H1 (cell line): ENCODE data around the gene SLC12A6. TPM values are rescaled to one million over a fixed set of nuclear protein-coding genes. Genes with fewer than 3 reads are reported as not detected.

Source experiments
- CTCF ChIA-PET: fragments of 300-600 bp; sonication (Branson Sonifier 250); formaldehyde crosslinking; loops from one replicate; lab custom pipeline; 2021; ENCODE audit not compliant: partially characterized antibody; lab: Charles Lee
- POLR2A ChIA-PET: fragments of 300-600 bp; sonication (Branson Sonifier 250); formaldehyde crosslinking; loops from one replicate; lab custom pipeline; 2021; ENCODE audit warnings: inconsistent platforms; ENCODE audit not compliant: partially characterized antibody; lab: Charles Lee
- DNase-seq, 2 experiments: peaks; one replicate each; pipeline versions ENCODE4 v3.0.0 to v3.0.0-alpha.2; 2010 to 2022; ENCODE audit warnings: low spot score in 2 of 2, low read depth in 1 of 2, mixed read lengths in 1 of 2
- FAIRE-seq: peaks from 2 replicates; lab custom pipeline; 2011; peaks lifted over from hg19 to GRCh38; lab: Jason Lieb, UNC
- H2AFZ ChIP-seq: 2 replicates; pipeline ENCODE4 v1.8.1; 2012; ENCODE audit warnings: low read length, inconsistent platforms
- H2AK5ac ChIP-seq: 2 replicates; pipeline ENCODE4 v1.6.1; 2013; ENCODE audit warnings: low read depth, low read length
- H2BK120ac ChIP-seq: replicated peaks from 2 replicates; pipeline ENCODE3; 2013; ENCODE audit warnings: low read depth, low read length, inconsistent platforms
- H2BK12ac ChIP-seq: 2 replicates; pipeline ENCODE4 v1.6.1; 2013; ENCODE audit warnings: low read depth, low read length
- H2BK15ac ChIP-seq: 2 replicates; pipeline ENCODE4 v1.6.1; 2013; ENCODE audit warnings: low read length
- H2BK20ac ChIP-seq: 2 replicates; pipeline ENCODE4 v1.6.1; 2013; ENCODE audit warnings: low read length
- H2BK5ac ChIP-seq: 2 replicates; pipeline ENCODE4 v1.6.1; 2013; ENCODE audit warnings: low read depth, low read length
- H3K14ac ChIP-seq: 2 replicates; pipeline ENCODE4 v1.6.1; 2013; ENCODE audit warnings: inconsistent platforms; ENCODE audit not compliant: insufficient read length
- H3K18ac ChIP-seq: 2 replicates; pipeline ENCODE4 v1.6.1; 2013; ENCODE audit warnings: low read length; ENCODE audit errors: extremely low read depth
- H3K23ac ChIP-seq: 2 replicates; pipeline ENCODE4 v1.6.1; 2013; ENCODE audit warnings: inconsistent platforms; ENCODE audit not compliant: insufficient read length
- H3K23me2 ChIP-seq: 2 replicates; pipeline ENCODE4 v1.6.1; 2013; ENCODE audit warnings: low read depth, low read length
- H3K27ac ChIP-seq: 2 replicates; pipeline ENCODE4 v1.6.1; 2011; ENCODE audit warnings: low read depth, low read length, inconsistent platforms
- H3K27me3 ChIP-seq, 4 experiments: replicated peaks in 1 of 4; 1 replicate in 1 of 4; 2 replicates in 3 of 4; pipeline versions ENCODE4 v1.6.1 to v1.8.1; 2011 to 2013; ENCODE audit warnings: low read length in 3 of 4, mild to moderate bottlenecking in 3 of 4, inconsistent platforms in 2 of 4, mixed read lengths in 2 of 4, moderate library complexity in 1 of 4; ENCODE audit not compliant: control insufficient read depth in 3 of 4, insufficient read depth in 3 of 4; ENCODE audit errors: extremely low read depth in 1 of 4
- H3K36me3 ChIP-seq, 4 experiments: 2 replicates each; pipeline versions ENCODE4 v1.6.1 to v1.8.1; 2011 to 2013; ENCODE audit warnings: mild to moderate bottlenecking in 4 of 4, low read length in 3 of 4, moderate library complexity in 2 of 4, control low read depth in 1 of 4, inconsistent platforms in 1 of 4; ENCODE audit not compliant: insufficient read depth in 4 of 4, control insufficient read depth in 2 of 4
- H3K4ac ChIP-seq: replicated peaks from 2 replicates; pipeline ENCODE3; 2013; ENCODE audit warnings: low read length, low read depth, mixed read lengths, inconsistent platforms; ENCODE audit not compliant: insufficient read length
- H3K4me1 ChIP-seq, 4 experiments: replicated peaks in 1 of 4; 1 replicate in 1 of 4; 2 replicates in 3 of 4; pipeline versions ENCODE4 v1.6.1 to v1.8.1; 2011 to 2013; ENCODE audit warnings: low read length in 3 of 4, inconsistent platforms in 2 of 4, mixed read lengths in 1 of 4; ENCODE audit not compliant: insufficient read depth in 4 of 4, control insufficient read depth in 3 of 4
- H3K4me2 ChIP-seq, 2 experiments: 2 replicates each; pipeline versions ENCODE4 v1.6.1 to v1.8.1; 2011 to 2013; ENCODE audit warnings: low read depth in 2 of 2, low read length in 2 of 2, control low read depth in 1 of 2, inconsistent platforms in 1 of 2, mild to moderate bottlenecking in 1 of 2; ENCODE audit not compliant: insufficient read depth in 1 of 2
- H3K4me3 ChIP-seq, 4 experiments: fragments of 200-600, 300-600 bp in 1 of 4; sonication (generic), shearing (Covaris generic), sonication (Bioruptor Twin) in 1 of 4; 2 replicates each; pipeline versions ENCODE4 v1.5.1 to v1.8.1; 2011 to 2016; ENCODE audit warnings: low read length in 4 of 4, low read depth in 3 of 4, control low read depth in 2 of 4, inconsistent platforms in 2 of 4, mild to moderate bottlenecking in 2 of 4, mixed read lengths in 1 of 4, moderate library complexity in 1 of 4; ENCODE audit not compliant: insufficient read depth in 2 of 4; ENCODE audit errors: extremely low read depth in 1 of 4
- H3K56ac ChIP-seq: replicated peaks from 2 replicates; pipeline ENCODE3; 2013; ENCODE audit warnings: low read depth, mild to moderate bottlenecking, mixed read lengths, low read length, inconsistent platforms; ENCODE audit not compliant: insufficient read length
- H3K79me1 ChIP-seq: 2 replicates; pipeline ENCODE4 v1.6.1; 2013; ENCODE audit warnings: low read depth, low read length, control low read depth
- H3K79me2 ChIP-seq, 2 experiments: 2 replicates each; pipeline versions ENCODE4 v1.6.1 to v1.8.1; 2012 to 2013; ENCODE audit warnings: low read length in 2 of 2, mild to moderate bottlenecking in 2 of 2, inconsistent platforms in 1 of 2; ENCODE audit not compliant: insufficient read depth in 2 of 2, control insufficient read depth in 1 of 2
- H3K9ac ChIP-seq, 4 experiments: replicated peaks in 1 of 4; 1 replicate in 1 of 4; 2 replicates in 3 of 4; pipeline versions ENCODE4 v1.6.1 to v1.8.1; 2011 to 2013; ENCODE audit warnings: low read depth in 3 of 4, low read length in 3 of 4, control low read depth in 2 of 4, mild to moderate bottlenecking in 2 of 4, moderate library complexity in 2 of 4, inconsistent platforms in 1 of 4; ENCODE audit errors: extremely low read depth in 1 of 4
- H3K9me3 ChIP-seq, 2 experiments: 2 replicates each; pipeline versions ENCODE4 v1.6.1 to v1.8.1; 2012 to 2013; ENCODE audit warnings: mild to moderate bottlenecking in 2 of 2, moderate library complexity in 2 of 2, control low read depth in 1 of 2, inconsistent platforms in 1 of 2, low read depth in 1 of 2, low read length in 1 of 2, mixed read lengths in 1 of 2; ENCODE audit not compliant: insufficient read depth in 2 of 2
- H4K20me1 ChIP-seq, 2 experiments: replicated peaks in 1 of 2; 2 replicates each; pipeline versions ENCODE3 to v1.8.1; 2011 to 2013; ENCODE audit warnings: inconsistent platforms in 2 of 2, low read length in 2 of 2, mild to moderate bottlenecking in 1 of 2; ENCODE audit not compliant: insufficient read depth in 2 of 2, control insufficient read depth in 1 of 2
- H4K5ac ChIP-seq: 2 replicates; pipeline ENCODE4 v1.6.1; 2013; ENCODE audit warnings: low read length, low read depth, mixed read lengths, inconsistent platforms; ENCODE audit not compliant: insufficient read length
- H4K8ac ChIP-seq: 2 replicates; pipeline ENCODE4 v1.8.0; 2013; ENCODE audit warnings: mild to moderate bottlenecking, moderate library complexity, low read length, inconsistent platforms; ENCODE audit not compliant: insufficient read depth; ENCODE audit errors: extremely low read depth
- H4K91ac ChIP-seq: replicated peaks from 2 replicates; pipeline ENCODE3; 2013; ENCODE audit warnings: low read length, mixed read lengths, inconsistent platforms; ENCODE audit not compliant: insufficient read length
- ASH2L ChIP-seq: fragments of 200-600, 300-600 bp; sonication (generic); IDR thresholded peaks from one replicate; pipeline ENCODE4 v1.7.1; 2017; ENCODE audit warnings: low read length
- CHD2 ChIP-seq: IDR thresholded peaks from 2 replicates; pipeline ENCODE4 v1.6.1; 2012; ENCODE audit warnings: low read length, improper control_type of control experiment
- CTCF ChIP-seq, 3 experiments: IDR thresholded peaks; 1 replicate in 2 of 3; 2 replicates in 1 of 3; pipeline versions ENCODE4 v1.5.1 to v1.6.1; 2011; ENCODE audit warnings: low read length in 3 of 3, mild to moderate bottlenecking in 3 of 3, inconsistent platforms in 2 of 3, low read depth in 1 of 3, moderate library complexity in 1 of 3; ENCODE audit not compliant: insufficient read depth in 1 of 3; ENCODE audit errors: control extremely low read depth in 1 of 3
- KDM4A ChIP-seq: IDR thresholded peaks from one replicate; pipeline ENCODE4 v1.7.1; 2012; ENCODE audit warnings: low read depth, mild to moderate bottlenecking, moderate library complexity, low read length, inconsistent platforms; ENCODE audit not compliant: severe bottlenecking
- NRF1 ChIP-seq: IDR thresholded peaks from 2 replicates; pipeline ENCODE4 v1.6.1; 2011; ENCODE audit warnings: mild to moderate bottlenecking, low read depth, low read length, improper control_type of control experiment
- RFX5 ChIP-seq: IDR thresholded peaks from 2 replicates; pipeline ENCODE4 v1.6.1; 2011; ENCODE audit warnings: low read depth, low read length, improper control_type of control experiment, borderline replicate concordance
- RNF2 ChIP-seq: fragments of 200-900, 300-1000 bp; sonication (generic); IDR thresholded peaks from 2 replicates; pipeline ENCODE4 v1.7.1; 2016; ENCODE audit warnings: borderline replicate concordance, low read depth, mild to moderate bottlenecking, antibody characterized with exemption, low read length; ENCODE audit not compliant: poor library complexity, severe bottlenecking; ENCODE audit errors: missing control alignments
- TCF12 ChIP-seq: IDR thresholded peaks from 2 replicates; pipeline ENCODE4 v1.6.1; 2011; ENCODE audit warnings: low read depth, mild to moderate bottlenecking, low read length
- WGBS, 2 experiments: shearing (Covaris generic) in 1 of 2; methylation state at CpG; one replicate each; pipeline versions ENCODE4 v1.1.6 to v1.1.7; 2013 to 2015; ENCODE audit warnings: low lambda C conversion rate in 2 of 2, mixed read lengths in 2 of 2, inconsistent platforms in 1 of 2, low coverage in 1 of 2, missing lambda C conversion rate in 1 of 2; ENCODE audit not compliant: insufficient replicate concordance in 2 of 2, insufficient coverage in 1 of 2, insufficient read length in 1 of 2; ENCODE audit errors: extremely low coverage in 1 of 2, missing lambda C conversion rate in 1 of 2; 5-methylcytosine and 5-hydroxymethylcytosine counted together
- polyA plus RNA-seq, 7 experiments: library from polyadenylated mRNA; depleted of rRNA in 3 of 7; stranded (reverse) in 5 of 7; unstranded in 2 of 7; fragments of >200 nt in 5 of 7; fragments of 200-250 nt in 2 of 7; gene quantifications; 1 replicate in 5 of 7; 2 replicates in 1 of 7; 4 replicates in 1 of 7; pipeline versions ENCODE4 v1.2.1 to v1.2.3, GENCODE V29; 2011 to 2013; ENCODE audit warnings: missing spikeins in 2 of 7, mixed read lengths in 2 of 7
- total RNA-seq: library from RNA; stranded (reverse); fragmentation: NEBNext Ultra II Directional; extraction: Animal tissue kit (Norgen Biotek cat#: 25700); gene quantifications from 2 replicates; pipeline ENCODE4 v1.2.1, GENCODE V29; 2021

SLC12A6 gene
- total and polyA plus RNA-seq, 2 of the 8 experiments (the other 6 are each of a cell fraction or from before 2014, with no cell fraction given) = 9.2 to 11.1 TPM

- H3K9ac ChIP-seq = no peak overlapping the region
- H3K4me2 ChIP-seq = no peak overlapping the region
- H3K27ac ChIP-seq = no peak overlapping the region
- no peak overlapping the region for H2AFZ ChIP-seq
- FAIRE-seq = no peak
- ChIA-PET CTCF (interaction anchor here (0.6 kb wide), 1 partner anchor 73 kb away, joined by 3 read pairs; no protein-coding TSS in a partner anchor), POLR2A (no interaction called here)
- no peak overlapping the region for H3K56ac ChIP-seq
- H3K79me2 ChIP-seq = no peaks in the 10 kb centered on the region
- H4K20me1 ChIP-seq = no peaks in the 10 kb centered on the region
- H2AK5ac ChIP-seq = no peak overlapping the region
- H3K27me3 ChIP-seq = no peaks in the 10 kb centered on the region
- no peaks in the 10 kb centered on the region for H3K9me3 ChIP-seq
- H2BK120ac ChIP-seq = no peak overlapping the region
- H4K8ac ChIP-seq = no peak overlapping the region
- H4K5ac ChIP-seq = no peak overlapping the region
- H3K18ac ChIP-seq = no peak overlapping the region
- H2BK12ac ChIP-seq = no peak overlapping the region
- no peaks in the 10 kb centered on the region for H3K36me3 ChIP-seq
- H3K23me2 ChIP-seq = no peaks in the 10 kb centered on the region; the same call in 1 of the 2 replicates
- H3K23ac ChIP-seq = no peak overlapping the region
- no peak overlapping the region for H3K4me3 ChIP-seq
- 90% methylated on average over 3 of the region's 3 CpGs; no CpG with 5 or more reads in 1 of the 2 experiments for WGBS, 2 experiments
- H3K79me1 ChIP-seq = no peaks in the 10 kb centered on the region
- no peak for DNase-seq
- no peak overlapping the region for H2BK5ac ChIP-seq
- no peak overlapping the region for H2BK15ac ChIP-seq
- H4K91ac ChIP-seq = no peak overlapping the region
- no peak overlapping the region for H3K14ac ChIP-seq
- H3K4me1 ChIP-seq = peaks cover 0 to 4% (median 0%) of the 10 kb centered on the region in 4 experiments; a peak in 2 of 7 replicates
- H3K4ac ChIP-seq = no peak overlapping the region
- no peak overlapping the region for H2BK20ac ChIP-seq
- TF ChIP-seq ASH2L (no peak), RNF2 (no peak), CHD2 (no peak), NRF1 (no peak), TCF12 (no peak), CTCF (IDR thresholded peaks at IDR 0.05; ENCODE audit: control extremely low read depth in 1 of 3, insufficient read depth in 1 of 3, low read depth in 1 of 3, low read length in 3 of 3) (no peak), KDM4A (no peak), RFX5 (no peak)
Observed at GRCh38 chr15:34314491-34315490, 22.8 kb downstream of the SLC12A6 start.
